SU-DHL-6 (cell line): ENCODE results near the gene EDNRA.

Source experiments
- CTCF ChIP-seq: fragments of 200-600 bp; sonication (generic); IDR thresholded peaks from one replicate; pipeline ENCODE4 v1.5.1; 2017; ENCODE audit warnings: antibody characterized with exemption, mild to moderate bottlenecking, low read length, moderate library complexity; ENCODE audit not compliant: insufficient read depth, poor library complexity, severe bottlenecking
- EZH2phosphoT487 ChIP-seq: fragments of 200-600 bp; sonication (generic), shearing (Covaris generic); conservative IDR thresholded peaks from 2 replicates; pipeline ENCODE4 v1.6.1; 2018; ENCODE audit warnings: mild to moderate bottlenecking, antibody characterized with exemption, low read length, moderate library complexity, mixed read lengths

GRCh38 chr4:147498031-147498660, 17.2 kb downstream of the EDNRA start:
- no peak for TF ChIP-seq CTCF
- no peak for TF ChIP-seq EZH2phosphoT487
